NCI-H2196 treated with DMSO at 0.1 percent for 48 hours (cell line): ENCODE data around the gene CDC42BPG.

Experiments used
- DNase-seq: peaks from one replicate; lab custom pipeline; 2025; ENCODE audit not compliant: unreplicated experiment; lab: John Stamatoyannopoulos, UW

Gene CDC42BPG

GRCh38 chr11:64844330-64845128 lies at the start of gene CDC42BPG:
CDC42BPG (minus strand) TSS chr11:64844653; CDS start chr11:64844569, 84 bp downstream.
- DNase-seq: peak; percentile 78

- no peak for DNase-seq
Measured at GRCh38 chr11:64893194-64894069, 49.0 kb upstream of the CDC42BPG start.

GRCh38 chr11:64892838-64893193 lies 48.4 kb upstream of the CDC42BPG start:
- DNase-seq: no peak

GRCh38 chr11:64892411-64892831 lies 48.0 kb upstream of the CDC42BPG start:
- no peak for DNase-seq

GRCh38 chr11:64891880-64892279 lies 47.4 kb upstream of the CDC42BPG start:
- DNase-seq: no peak

GRCh38 chr11:64891215-64891848 lies 46.9 kb upstream of the CDC42BPG start:
- DNase-seq: no peak

- no peak for DNase-seq
Measured at GRCh38 chr11:64890522-64890939, 46.1 kb upstream of the CDC42BPG start.

GRCh38 chr11:64888729-64889511 lies 44.5 kb upstream of the CDC42BPG start:
- no peak for DNase-seq

GRCh38 chr11:64888406-64888728 lies 43.9 kb upstream of the CDC42BPG start:
- DNase-seq: no peak

GRCh38 chr11:64887757-64888405 lies 43.4 kb upstream of the CDC42BPG start:
- peak; percentile 49 for DNase-seq

- no peak for DNase-seq
Measured at GRCh38 chr11:64887234-64887756, 42.8 kb upstream of the CDC42BPG start.

GRCh38 chr11:64885367-64886286 lies 41.2 kb upstream of the CDC42BPG start:
- no peak for DNase-seq

- no peak for DNase-seq
Measured at GRCh38 chr11:64884019-64884418, 39.6 kb upstream of the CDC42BPG start.

GRCh38 chr11:64883575-64883974 lies 39.1 kb upstream of the CDC42BPG start:
- DNase-seq: no peak

- DNase-seq: no peak
Measured at GRCh38 chr11:64882243-64882642, 37.8 kb upstream of the CDC42BPG start.

GRCh38 chr11:64881476-64881875 lies 37.0 kb upstream of the CDC42BPG start:
- DNase-seq: no peak

- DNase-seq: no peak
Measured at GRCh38 chr11:64880240-64881001, 36.0 kb upstream of the CDC42BPG start.

- no peak for DNase-seq
Measured at GRCh38 chr11:64879244-64879900, 34.9 kb upstream of the CDC42BPG start.
